ENCODE measurements around the gene AKT3. TPM values are rescaled to one million over a fixed set of nuclear protein-coding genes. Genes with fewer than 3 reads are reported as not detected.

AKT3 gene
- 10.4 and 16.5 TPM in 2 replicates for total RNA-seq

DNA sequence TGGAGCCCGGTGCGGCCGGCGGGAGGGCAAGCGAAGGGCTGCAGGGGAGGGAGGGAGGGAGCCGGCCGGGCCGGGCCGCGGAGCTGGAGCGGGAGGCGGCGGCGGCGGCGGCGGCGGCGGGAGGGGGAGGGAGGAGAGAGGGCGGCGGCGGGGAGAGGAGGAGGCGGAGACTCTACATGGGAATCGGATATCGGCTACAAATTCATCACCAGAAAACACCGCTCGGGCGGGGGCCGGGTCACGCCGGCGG lies at the start of gene AKT3:
Gene AKT3 (minus strand): TSS at position 42 of the 250 bp plus-strand sequence. CDS start 7,073 bp downstream, outside the sequence.

Other genes with a start within 250 kb of the AKT3 start
- 5.7 and 8.6 TPM in 2 replicates for gene ZBTB18, start 201.0 kb upstream of the AKT3 start, total RNA-seq

Data from myometrial cell (primary cell).